ENCODE data around the gene NDUFC1.
"Not testable (repeated sequence)": the region's sequence is repeated elsewhere in the genome, so short reads cannot be mapped to it uniquely, and the experiment has no call there.

The NDUFC1 gene

DNA sequence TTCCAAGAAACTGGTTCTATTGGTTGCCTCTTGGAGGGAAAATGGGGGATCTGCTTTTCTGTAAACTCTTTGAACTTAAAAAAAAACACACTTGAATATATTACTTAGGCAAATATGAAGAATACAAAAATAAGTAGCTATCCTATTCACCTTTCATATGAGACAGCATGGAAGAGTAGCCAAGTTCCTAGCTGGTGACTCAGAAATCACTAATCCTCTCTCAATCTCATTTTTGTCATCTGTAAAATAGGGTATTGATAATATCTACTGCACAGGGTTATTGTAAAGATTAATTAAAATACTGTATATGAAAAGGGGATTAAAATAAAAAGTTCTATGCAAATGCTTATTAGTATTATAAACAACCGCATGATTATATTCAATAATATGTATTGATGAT, 35.0 kb downstream of the NDUFC1 start:
- Histone ChIP-seq H3K4me3 (ENCODE audit: low read depth in 1 of 2, low read length in 2 of 2) (peak overlapping the region in 1 of 2 donors; percentile 55), H3K27me3 (ENCODE audit: control insufficient read depth in 1 of 2, insufficient read depth in 2 of 2, low read length in 2 of 2) (no peaks in the 10 kb centered on the region), H3K9me3 (ENCODE audit: low read length) (no peaks in the 10 kb centered on the region), H3K4me1 (ENCODE audit: insufficient read depth, low read length) (peaks cover 5% of the 10 kb centered on the region), H3K27ac (ENCODE audit: low read depth, low read length) (peak overlapping the region; percentile 2), H3K36me3 (ENCODE audit: insufficient read depth, low read length) (no peaks in the 10 kb centered on the region), H3K9ac (ENCODE audit: low read length) (no peak overlapping the region)

DNA sequence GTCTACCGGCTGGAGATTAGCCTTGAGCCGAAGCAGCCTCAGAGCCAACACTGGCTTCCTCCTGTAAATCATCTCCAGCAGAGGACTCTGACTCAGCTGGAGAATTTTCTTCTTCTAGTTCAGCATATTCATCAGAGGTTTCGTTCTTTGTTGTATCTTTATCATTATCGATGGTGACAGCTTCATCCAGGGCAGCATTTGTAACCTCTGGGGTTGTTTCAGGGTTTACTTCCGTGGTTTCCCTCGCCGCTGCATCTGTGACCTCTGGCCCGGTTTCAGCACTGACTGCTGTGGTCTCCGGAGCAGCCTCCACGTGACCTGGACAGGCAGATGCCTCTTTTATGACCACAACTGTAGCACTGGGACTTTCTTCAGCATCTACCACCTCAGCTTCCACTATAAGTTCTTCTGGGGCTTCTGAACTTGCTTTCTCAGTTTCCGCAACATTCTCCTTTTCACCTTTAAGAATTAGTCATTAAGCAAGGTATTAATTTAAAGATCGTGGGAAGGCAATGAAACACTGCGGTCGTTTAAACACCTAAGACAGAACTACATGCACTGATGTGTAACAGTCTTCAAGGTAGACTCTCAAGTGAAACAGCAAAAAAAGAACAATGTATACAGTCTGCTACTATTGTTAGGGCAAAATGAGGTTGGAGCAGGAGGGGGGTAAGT, 35.6 kb downstream of the NDUFC1 start:
- H3K4me1 ChIP-seq (ENCODE audit: insufficient read depth, low read length) = peaks cover 5% of the 10 kb centered on the region
- peak overlapping the region; percentile 38 to 55 for H3K4me3 ChIP-seq (ENCODE audit: low read depth in 1 of 2, low read length in 2 of 2)
- no peaks in the 10 kb centered on the region for H3K36me3 ChIP-seq (ENCODE audit: insufficient read depth, low read length)
- no peaks in the 10 kb centered on the region for H3K9me3 ChIP-seq (ENCODE audit: low read length)
- H3K27ac ChIP-seq (ENCODE audit: low read depth, low read length) = peak overlapping the region; percentile 2
- H3K9ac ChIP-seq (ENCODE audit: low read length) = peak overlapping the region; percentile 27
- no peaks in the 10 kb centered on the region for H3K27me3 ChIP-seq (ENCODE audit: control insufficient read depth in 1 of 2, insufficient read depth in 2 of 2, low read length in 2 of 2)

DNA sequence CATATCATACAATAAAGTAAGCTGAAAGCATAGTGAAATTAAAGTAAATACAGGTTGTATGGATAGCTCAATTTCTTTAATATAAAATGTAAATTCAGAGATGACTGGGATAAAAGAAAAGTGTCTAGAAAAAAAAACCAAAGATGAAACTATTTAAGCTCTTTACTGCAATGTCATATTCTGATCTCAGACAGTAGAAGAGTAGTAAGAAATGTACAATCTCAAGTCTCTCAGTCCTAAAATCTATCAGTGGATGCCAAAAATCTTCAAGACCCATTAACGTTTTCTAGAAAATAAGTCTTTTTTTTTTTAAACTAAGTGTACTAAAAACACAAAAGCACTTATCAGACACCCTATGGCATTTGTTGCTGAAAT, 36.1 kb downstream of the NDUFC1 start:
- H3K27me3 ChIP-seq (ENCODE audit: control insufficient read depth in 1 of 2, insufficient read depth in 2 of 2, low read length in 2 of 2) = no peaks in the 10 kb centered on the region
- no peaks in the 10 kb centered on the region for H3K36me3 ChIP-seq (ENCODE audit: insufficient read depth, low read length)
- peak overlapping the region; percentile 38 to 55 for H3K4me3 ChIP-seq (ENCODE audit: low read depth in 1 of 2, low read length in 2 of 2)
- peak overlapping the region; percentile 27 for H3K9ac ChIP-seq (ENCODE audit: low read length)
- H3K4me1 ChIP-seq (ENCODE audit: insufficient read depth, low read length) = peaks cover 5% of the 10 kb centered on the region
- no peak overlapping the region for H3K27ac ChIP-seq (ENCODE audit: low read depth, low read length)
- H3K9me3 ChIP-seq (ENCODE audit: low read length) = no peaks in the 10 kb centered on the region

DNA sequence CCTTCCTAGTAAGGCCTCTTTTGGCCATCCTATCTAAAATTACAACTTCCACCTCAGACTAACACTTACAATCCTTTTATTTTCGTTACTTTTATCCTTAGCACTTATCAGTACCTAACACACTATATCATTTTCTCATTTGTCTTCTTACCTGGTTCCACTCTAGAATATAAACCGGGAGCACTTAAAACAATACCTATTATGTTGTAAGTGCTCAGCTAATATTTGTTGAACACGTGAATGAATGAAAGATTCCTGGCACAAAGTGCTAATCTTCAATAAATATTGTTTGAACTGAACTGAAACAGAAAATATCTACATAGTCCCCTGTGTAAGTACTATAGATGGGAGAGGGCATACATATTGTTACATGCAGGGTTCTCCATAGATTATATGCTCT, 36.6 kb downstream of the NDUFC1 start:
- H3K27me3 ChIP-seq (ENCODE audit: control insufficient read depth in 1 of 2, insufficient read depth in 2 of 2, low read length in 2 of 2) = no peaks in the 10 kb centered on the region
- H3K36me3 ChIP-seq (ENCODE audit: insufficient read depth, low read length) = no peaks in the 10 kb centered on the region
- H3K9ac ChIP-seq (ENCODE audit: low read length) = no peak overlapping the region
- no peak overlapping the region for H3K27ac ChIP-seq (ENCODE audit: low read depth, low read length)
- H3K4me3 ChIP-seq (ENCODE audit: low read depth in 1 of 2, low read length in 2 of 2) = no peak overlapping the region
- no peaks in the 10 kb centered on the region for H3K9me3 ChIP-seq (ENCODE audit: low read length)
- H3K4me1 ChIP-seq (ENCODE audit: insufficient read depth, low read length) = peaks cover 5% of the 10 kb centered on the region

DNA sequence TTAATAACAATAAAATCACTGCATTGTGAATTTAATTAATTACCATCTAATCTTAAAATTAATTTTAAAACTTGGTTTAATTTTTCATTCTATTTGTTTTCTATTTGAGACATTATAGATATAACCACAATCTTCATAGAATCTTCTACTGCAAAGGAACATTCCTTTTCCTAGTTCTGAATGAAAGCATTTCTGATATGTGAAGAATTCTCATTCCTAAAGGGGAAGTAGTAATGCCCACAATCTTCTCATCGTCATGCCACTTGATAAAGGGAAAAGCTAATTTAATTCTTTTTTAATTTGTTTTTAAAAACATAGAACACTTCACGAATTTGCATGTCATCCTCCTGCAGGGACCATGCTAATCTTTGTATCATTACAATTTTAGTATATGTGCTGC, 45.9 kb downstream of the NDUFC1 start:
- H3K9ac ChIP-seq (ENCODE audit: low read length) = no peak overlapping the region
- no peaks in the 10 kb centered on the region for H3K4me1 ChIP-seq (ENCODE audit: insufficient read depth, low read length)
- H3K27ac ChIP-seq (ENCODE audit: low read depth, low read length) = no peak overlapping the region
- H3K4me3 ChIP-seq (ENCODE audit: low read depth in 1 of 2, low read length in 2 of 2) = no peak overlapping the region
- no peaks in the 10 kb centered on the region for H3K9me3 ChIP-seq (ENCODE audit: low read length)
- H3K36me3 ChIP-seq (ENCODE audit: insufficient read depth, low read length) = no peaks in the 10 kb centered on the region
- no peaks in the 10 kb centered on the region for H3K27me3 ChIP-seq (ENCODE audit: control insufficient read depth in 1 of 2, insufficient read depth in 2 of 2, low read length in 2 of 2)

DNA sequence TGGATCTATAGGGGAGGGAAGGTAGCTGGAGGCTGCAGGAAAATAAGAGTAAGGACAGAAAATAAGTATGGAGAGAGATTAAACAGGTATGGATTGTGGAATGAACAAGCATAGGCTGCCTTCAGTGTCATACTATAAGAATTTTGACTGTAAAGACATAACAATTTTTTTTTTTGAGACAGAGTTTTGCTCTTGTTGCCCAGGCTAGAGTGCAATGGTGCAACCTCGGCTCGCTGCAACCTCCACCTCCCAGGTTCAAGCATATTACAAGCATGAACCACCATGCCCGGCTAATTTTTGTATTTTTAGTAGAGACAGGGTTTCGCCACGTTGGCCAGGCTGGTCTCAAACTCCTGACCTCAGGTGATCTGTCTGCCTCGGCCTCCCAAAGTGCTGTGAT, 46.7 kb downstream of the NDUFC1 start:
- H3K4me1 ChIP-seq (ENCODE audit: insufficient read depth, low read length); H3K27ac ChIP-seq (ENCODE audit: low read depth, low read length); H3K36me3 ChIP-seq (ENCODE audit: insufficient read depth, low read length); H3K4me3 ChIP-seq (ENCODE audit: low read depth in 1 of 2, low read length in 2 of 2); H3K27me3 ChIP-seq (ENCODE audit: control insufficient read depth in 1 of 2, insufficient read depth in 2 of 2, low read length in 2 of 2); H3K9ac ChIP-seq (ENCODE audit: low read length); H3K9me3 ChIP-seq (ENCODE audit: low read length): not testable (repeated sequence)

DNA sequence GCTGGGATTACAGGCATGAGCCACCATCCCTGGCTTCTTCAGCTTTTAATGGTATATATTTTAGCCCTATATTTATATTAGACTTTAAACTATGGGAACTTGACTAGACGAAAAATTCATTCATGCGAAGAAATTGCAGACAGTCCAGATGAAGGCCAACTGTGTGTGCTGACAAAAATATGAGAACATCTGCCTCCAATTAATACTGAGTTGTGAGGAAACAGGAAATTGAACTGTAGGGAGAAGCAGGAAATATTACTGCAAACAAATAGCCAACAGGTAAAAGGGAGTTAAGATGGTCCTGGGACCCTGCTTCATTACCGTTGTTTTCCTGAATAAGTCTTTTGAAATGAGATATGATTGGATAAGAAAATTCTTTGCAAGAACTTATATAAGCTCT, 48.6 kb downstream of the NDUFC1 start:
- Histone ChIP-seq H3K4me1 (ENCODE audit: insufficient read depth, low read length) (no peaks in the 10 kb centered on the region), H3K27ac (ENCODE audit: low read depth, low read length) (no peak overlapping the region), H3K4me3 (ENCODE audit: low read depth in 1 of 2, low read length in 2 of 2) (no peak overlapping the region), H3K9me3 (ENCODE audit: low read length) (no peaks in the 10 kb centered on the region), H3K27me3 (ENCODE audit: control insufficient read depth in 1 of 2, insufficient read depth in 2 of 2, low read length in 2 of 2) (no peaks in the 10 kb centered on the region), H3K36me3 (ENCODE audit: insufficient read depth, low read length) (no peaks in the 10 kb centered on the region), H3K9ac (ENCODE audit: low read length) (no peak overlapping the region)

DNA sequence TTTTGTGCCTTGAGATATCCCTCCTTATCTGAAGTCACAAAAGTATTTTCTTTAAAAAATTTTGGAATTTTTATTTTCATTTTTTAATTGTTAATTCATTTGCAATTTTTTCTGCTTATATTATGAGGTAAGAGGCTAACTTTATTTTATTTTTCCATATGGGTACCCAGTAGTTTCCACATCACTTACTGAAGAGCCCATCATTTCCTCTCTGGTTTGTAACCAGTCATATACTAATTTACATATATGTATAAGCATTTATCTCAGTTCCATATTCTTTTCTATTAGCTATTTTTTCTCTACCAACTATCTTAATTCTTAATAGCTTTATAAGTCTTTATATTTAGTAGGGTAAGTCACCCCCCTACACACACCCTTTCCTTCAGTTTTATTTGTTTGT, 49.2 kb downstream of the NDUFC1 start:
- Histone ChIP-seq H3K27ac (ENCODE audit: low read depth, low read length) (no peak overlapping the region), H3K36me3 (ENCODE audit: insufficient read depth, low read length) (no peaks in the 10 kb centered on the region), H3K9ac (ENCODE audit: low read length) (no peak overlapping the region), H3K4me3 (ENCODE audit: low read depth in 1 of 2, low read length in 2 of 2) (no peak overlapping the region), H3K9me3 (ENCODE audit: low read length) (no peaks in the 10 kb centered on the region), H3K4me1 (ENCODE audit: insufficient read depth, low read length) (peaks cover 1% of the 10 kb centered on the region), H3K27me3 (ENCODE audit: control insufficient read depth in 1 of 2, insufficient read depth in 2 of 2, low read length in 2 of 2) (no peaks in the 10 kb centered on the region)

DNA sequence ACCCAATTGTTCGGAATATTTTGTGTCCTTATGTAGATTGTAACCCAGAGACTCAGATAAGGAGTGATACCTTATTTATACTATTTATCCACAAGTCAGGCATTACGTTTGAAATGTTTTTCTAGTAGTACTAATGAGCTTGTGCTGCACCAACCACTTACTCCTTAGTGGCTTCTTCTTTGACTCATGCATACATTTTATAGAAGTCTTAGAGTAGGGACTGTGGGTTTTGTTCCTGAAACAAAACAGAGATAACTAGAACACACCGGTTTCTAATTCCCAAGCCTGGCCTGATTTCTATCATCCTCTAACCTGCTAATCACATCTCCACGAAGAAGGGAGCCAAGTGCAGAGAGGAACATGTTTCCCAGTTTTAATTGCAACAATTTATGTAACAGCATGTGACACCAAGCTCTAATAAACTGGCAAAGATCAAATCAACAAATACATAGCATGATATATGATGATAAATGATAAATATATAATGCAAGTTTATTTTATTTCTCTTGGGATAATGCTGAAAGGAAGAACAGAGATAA, 54.5 kb downstream of the NDUFC1 start:
- Histone ChIP-seq H3K9ac (ENCODE audit: low read length) (no peak overlapping the region), H3K27ac (ENCODE audit: low read depth, low read length) (no peak overlapping the region), H3K4me1 (ENCODE audit: insufficient read depth, low read length) (peaks cover 5% of the 10 kb centered on the region), H3K27me3 (ENCODE audit: control insufficient read depth in 1 of 2, insufficient read depth in 2 of 2, low read length in 2 of 2) (no peaks in the 10 kb centered on the region), H3K4me3 (ENCODE audit: low read depth in 1 of 2, low read length in 2 of 2) (no peak overlapping the region), H3K9me3 (ENCODE audit: low read length) (no peaks in the 10 kb centered on the region), H3K36me3 (ENCODE audit: insufficient read depth, low read length) (no peaks in the 10 kb centered on the region)

DNA sequence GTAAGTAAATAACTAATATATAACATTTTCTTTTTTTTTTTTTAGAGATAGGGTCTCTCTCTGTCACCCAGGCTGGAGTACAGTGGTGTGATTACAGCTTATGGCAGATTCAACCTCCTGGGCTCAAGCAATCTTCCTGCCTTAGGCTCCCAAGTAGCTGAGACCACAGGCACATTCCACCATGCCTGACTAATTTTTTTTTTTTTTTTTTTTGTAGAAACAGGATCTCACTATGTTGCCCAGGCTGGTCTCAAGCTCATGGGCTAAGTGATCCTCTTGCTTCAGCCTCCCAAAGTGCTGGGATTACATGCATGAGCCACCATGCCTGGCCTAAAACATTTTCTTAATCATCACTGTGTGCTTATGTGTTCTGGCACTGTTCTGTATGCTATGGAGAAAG, 55.0 kb downstream of the NDUFC1 start:
- H3K4me3 ChIP-seq (ENCODE audit: low read depth in 1 of 2, low read length in 2 of 2) = no peak overlapping the region
- H3K4me1 ChIP-seq (ENCODE audit: insufficient read depth, low read length) = peaks cover 9% of the 10 kb centered on the region
- H3K36me3 ChIP-seq (ENCODE audit: insufficient read depth, low read length) = no peaks in the 10 kb centered on the region
- no peak overlapping the region for H3K27ac ChIP-seq (ENCODE audit: low read depth, low read length)
- no peaks in the 10 kb centered on the region for H3K9me3 ChIP-seq (ENCODE audit: low read length)
- no peak overlapping the region for H3K9ac ChIP-seq (ENCODE audit: low read length)
- no peaks in the 10 kb centered on the region for H3K27me3 ChIP-seq (ENCODE audit: control insufficient read depth in 1 of 2, insufficient read depth in 2 of 2, low read length in 2 of 2)

DNA sequence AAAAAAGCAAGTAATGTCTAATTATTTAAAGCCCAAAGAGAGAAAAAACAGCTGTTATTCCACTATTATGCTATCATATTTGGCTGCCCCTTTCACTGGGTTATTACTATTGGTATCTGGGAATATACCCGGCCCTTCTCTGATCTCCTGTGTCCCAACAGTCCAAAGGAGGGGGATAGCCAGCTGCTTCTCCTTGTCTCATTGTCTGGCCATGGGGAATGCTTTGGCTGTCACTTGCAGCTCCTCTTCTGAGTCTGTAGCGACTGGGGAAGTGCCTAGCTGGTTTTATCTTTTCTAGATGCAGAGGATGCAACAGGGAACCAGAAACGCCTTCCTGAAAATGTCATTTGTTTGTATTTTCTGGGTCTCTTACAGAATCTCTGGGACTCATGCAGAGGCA, 56.1 kb downstream of the NDUFC1 start:
- no peaks in the 10 kb centered on the region for H3K27me3 ChIP-seq (ENCODE audit: control insufficient read depth in 1 of 2, insufficient read depth in 2 of 2, low read length in 2 of 2)
- H3K9me3 ChIP-seq (ENCODE audit: low read length) = no peaks in the 10 kb centered on the region
- peaks cover 10% of the 10 kb centered on the region for H3K4me1 ChIP-seq (ENCODE audit: insufficient read depth, low read length)
- no peak overlapping the region for H3K4me3 ChIP-seq (ENCODE audit: low read depth in 1 of 2, low read length in 2 of 2)
- no peak overlapping the region for H3K27ac ChIP-seq (ENCODE audit: low read depth, low read length)
- no peaks in the 10 kb centered on the region for H3K36me3 ChIP-seq (ENCODE audit: insufficient read depth, low read length)
- no peak overlapping the region for H3K9ac ChIP-seq (ENCODE audit: low read length)

DNA sequence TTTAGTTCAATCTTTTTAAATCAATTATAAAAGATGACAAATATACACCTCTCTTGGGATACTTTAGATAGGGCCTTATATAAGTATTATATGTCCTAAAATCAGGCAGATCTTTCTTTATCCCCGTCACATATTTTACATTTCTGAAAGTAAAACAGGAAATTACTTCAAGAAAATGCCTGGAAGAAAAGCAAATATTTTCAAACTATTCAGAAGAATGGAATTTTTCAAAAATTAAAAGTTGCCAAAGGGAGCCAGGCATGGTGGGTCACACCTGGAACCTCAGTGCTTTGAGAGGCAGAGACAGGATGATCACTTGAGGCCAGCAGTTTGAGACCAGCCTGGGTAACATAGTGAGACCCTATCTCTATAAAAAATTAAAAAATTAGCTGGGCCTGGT, 56.7 kb downstream of the NDUFC1 start:
- Histone ChIP-seq H3K4me1 (ENCODE audit: insufficient read depth, low read length) (peaks cover 10% of the 10 kb centered on the region), H3K9me3 (ENCODE audit: low read length) (no peaks in the 10 kb centered on the region), H3K27me3 (ENCODE audit: control insufficient read depth in 1 of 2, insufficient read depth in 2 of 2, low read length in 2 of 2) (no peaks in the 10 kb centered on the region), H3K4me3 (ENCODE audit: low read depth in 1 of 2, low read length in 2 of 2) (no peak overlapping the region), H3K9ac (ENCODE audit: low read length) (no peak overlapping the region), H3K36me3 (ENCODE audit: insufficient read depth, low read length) (no peaks in the 10 kb centered on the region), H3K27ac (ENCODE audit: low read depth, low read length) (no peak overlapping the region)
